NCI-H2107 treated with DMSO at 0.1 percent for 48 hours (cell line): ENCODE measurements around the gene CHMP4B.
"Not testable (repeated sequence)": the region's sequence is repeated elsewhere in the genome, so short reads cannot be mapped to it uniquely, and the experiment has no call there.

Experiments used
- DNase-seq: peaks from one replicate; lab custom pipeline; 2025; ENCODE audit not compliant: unreplicated experiment; lab: John Stamatoyannopoulos, UW

Gene CHMP4B

GRCh38 chr20:33789109-33789857 is 21.9 kb upstream of the CHMP4B start:
- no peak for DNase-seq

GRCh38 chr20:33789858-33790182 is 21.3 kb upstream of the CHMP4B start:
- no peak for DNase-seq

- DNase-seq: peak; percentile 42
These were observed 20.6 kb upstream of the CHMP4B start for GRCh38 chr20:33790566-33790965.

- DNase-seq: no peak
These were observed 20.1 kb upstream of the CHMP4B start for GRCh38 chr20:33791021-33791420.

GRCh38 chr20:33791540-33791939 is 19.6 kb upstream of the CHMP4B start:
- no peak for DNase-seq

- no peak for DNase-seq
These were observed 19.1 kb upstream of the CHMP4B start for GRCh38 chr20:33791959-33792597.

GRCh38 chr20:33792598-33792989 is 18.6 kb upstream of the CHMP4B start:
- not testable (repeated sequence) for DNase-seq

- DNase-seq: no peak
These were observed 17.9 kb upstream of the CHMP4B start for GRCh38 chr20:33793011-33793931.

- DNase-seq: peak; percentile 75
These were observed 14.8 kb upstream of the CHMP4B start for GRCh38 chr20:33796263-33796906.

GRCh38 chr20:33796907-33797544 is 14.1 kb upstream of the CHMP4B start:
- no peak for DNase-seq

- no peak for DNase-seq
These were observed 12.7 kb upstream of the CHMP4B start for GRCh38 chr20:33798444-33798843.

- DNase-seq: no peak
These were observed 7.2 kb upstream of the CHMP4B start for GRCh38 chr20:33803921-33804337.

- no peak for DNase-seq
These were observed 2.8 kb upstream of the CHMP4B start for GRCh38 chr20:33808388-33808787.

GRCh38 chr20:33810259-33810658 is 889 bp upstream of the CHMP4B start:
- no peak for DNase-seq

- DNase-seq: no peak
These were observed 616 bp downstream of the CHMP4B start for GRCh38 chr20:33811776-33812151.

GRCh38 chr20:33812152-33812849 is 1.2 kb downstream of the CHMP4B start:
- no peak for DNase-seq

- DNase-seq: no peak
These were observed 1.8 kb downstream of the CHMP4B start for GRCh38 chr20:33812908-33813462.

GRCh38 chr20:33814238-33814712 is 3.1 kb downstream of the CHMP4B start:
- no peak for DNase-seq

- DNase-seq: no peak
These were observed 4.5 kb downstream of the CHMP4B start for GRCh38 chr20:33815671-33816070.

- DNase-seq: no peak
These were observed 5.0 kb downstream of the CHMP4B start for GRCh38 chr20:33816191-33816590.
